Activated T-helper 1 cell treated with anti-CD3 and anti-CD28 coated beads, Interleukin-12 subunit alpha, Interleukin-12 subunit beta, Interleukin-2, Interleukin-4 antibody, amounts not matched to agents 30 ng/mL and 10 ng/mL and 1 ng/mL, durations not matched to agents 14 hours and 24 hours and 36 hours (primary cell): ENCODE data around the gene CD63. TPM values are rescaled to one million over a fixed set of nuclear protein-coding genes. Genes with fewer than 3 reads are reported as not detected.

Experiments used
- DNase-seq: peaks from one replicate; pipeline ENCODE4 v3.0.0; 2021; ENCODE audit warnings: low spot score
- H3K27ac Mint-ChIP-seq: one replicate; pipeline ENCODE4 v1.8.0; 2021; ENCODE audit warnings: mild to moderate bottlenecking, mixed read lengths
- H3K27me3 Mint-ChIP-seq: one replicate; pipeline ENCODE4 v1.8.0; 2022; ENCODE audit warnings: mild to moderate bottlenecking, moderate library complexity, mixed read lengths; ENCODE audit not compliant: insufficient read depth
- H3K36me3 Mint-ChIP-seq: one replicate; pipeline ENCODE4 v1.8.0; 2021; ENCODE audit warnings: low read depth, mixed read lengths
- H3K4me1 Mint-ChIP-seq: one replicate; pipeline ENCODE4 v1.8.0; 2021; ENCODE audit warnings: low read depth, mixed read lengths
- H3K4me3 Mint-ChIP-seq: one replicate; pipeline ENCODE4 v1.8.0; 2021; ENCODE audit warnings: mild to moderate bottlenecking, moderate library complexity, mixed read lengths
- H3K9me3 Mint-ChIP-seq: one replicate; pipeline ENCODE4 v1.8.0; 2021; ENCODE audit warnings: mixed read lengths
- intact Hi-C: fragments of 100-400 bp; cut with micrococcal nuclease; formaldehyde crosslinking; loops from one replicate; pipeline ENCODE4 v1.15.1; 2024
- total RNA-seq: library from RNA; stranded (reverse); gene quantifications from 2 replicates; pipeline ENCODE4 v1.2.3, GENCODE V29; 2022

The CD63 gene
- total RNA-seq, 1 donor from 2014 or later = 183 TPM

DNA sequence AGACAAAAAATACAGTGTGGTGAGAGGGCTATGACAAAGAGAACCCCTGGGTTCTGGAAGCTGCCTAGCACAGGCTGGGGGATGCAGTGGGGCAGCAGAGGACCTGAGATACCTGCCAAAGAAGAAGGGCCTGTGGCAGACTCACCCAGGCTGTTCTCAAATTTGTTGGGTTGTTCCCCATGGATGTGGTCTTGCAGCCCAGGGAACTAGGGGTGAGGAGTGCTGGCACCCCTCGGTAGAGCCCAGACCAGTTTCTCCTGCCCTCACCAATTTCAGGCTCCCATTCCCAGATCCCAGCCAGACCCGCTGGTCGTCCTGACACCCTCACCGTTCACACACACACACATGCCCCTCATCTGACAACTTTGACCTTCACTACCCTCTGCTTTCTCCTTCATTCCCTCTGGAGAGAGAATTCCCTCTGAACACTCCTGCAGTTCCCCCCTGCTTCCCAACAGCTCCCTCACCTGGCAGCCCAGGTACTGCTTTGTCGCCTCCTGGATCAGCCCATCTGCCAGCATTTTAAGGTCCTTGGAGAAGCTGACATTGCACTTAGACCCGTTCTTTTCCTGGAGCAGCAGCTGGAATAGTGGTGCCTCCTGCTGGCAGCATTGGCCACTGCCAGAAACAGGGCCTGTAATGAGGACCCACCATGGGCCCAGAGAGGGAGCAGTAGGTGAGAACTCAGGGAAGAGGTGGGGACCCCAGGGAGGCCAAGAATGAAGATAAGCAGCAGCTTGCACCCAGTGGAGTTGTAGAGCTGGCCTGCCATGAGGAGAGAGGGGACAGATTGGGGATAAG, 8.2 kb upstream of the CD63 start:
- intact Hi-C loops = loop anchor here (1.0 kb wide), 3 partner anchors 13 to 548 kb away; no protein-coding TSS in a partner anchor
- Mint-ChIP-seq H3K4me1 (peaks cover 35% of the 10 kb centered on the region), H3K27ac (peak overlapping the region; percentile 61), H3K27me3 (peaks cover 3% of the 10 kb centered on the region), H3K36me3 (no peaks in the 10 kb centered on the region), H3K9me3 (no peaks in the 10 kb centered on the region), H3K4me3 (peak overlapping the region; percentile 79)
- DNase-seq = peak; percentile 43

DNA sequence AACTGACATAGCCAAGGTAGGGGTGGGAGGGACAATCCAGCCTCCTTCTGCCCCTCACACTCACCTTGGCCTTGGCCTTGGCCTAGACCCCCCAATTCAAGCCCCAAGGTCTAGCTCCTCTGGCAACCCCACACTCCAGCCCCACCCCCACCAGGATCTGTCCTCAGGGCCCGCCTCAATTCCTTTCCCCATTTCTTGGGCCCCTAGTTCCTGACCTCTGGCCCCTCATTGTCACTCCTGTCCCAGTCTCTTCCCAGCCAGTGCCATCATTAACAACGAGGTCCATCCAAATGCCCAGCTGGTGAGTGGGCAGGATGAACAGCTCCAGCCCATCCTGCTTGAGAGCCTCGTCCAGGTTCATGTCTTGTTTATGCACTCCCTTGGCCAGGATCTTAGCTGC, 7.3 kb upstream of the CD63 start:
- no peak for DNase-seq
- Mint-ChIP-seq H3K27ac (no peak overlapping the region), H3K36me3 (no peaks in the 10 kb centered on the region), H3K4me3 (no peak overlapping the region), H3K9me3 (no peaks in the 10 kb centered on the region), H3K27me3 (no peaks in the 10 kb centered on the region), H3K4me1 (peaks cover 29% of the 10 kb centered on the region)
- intact Hi-C loops = no loop called here

DNA sequence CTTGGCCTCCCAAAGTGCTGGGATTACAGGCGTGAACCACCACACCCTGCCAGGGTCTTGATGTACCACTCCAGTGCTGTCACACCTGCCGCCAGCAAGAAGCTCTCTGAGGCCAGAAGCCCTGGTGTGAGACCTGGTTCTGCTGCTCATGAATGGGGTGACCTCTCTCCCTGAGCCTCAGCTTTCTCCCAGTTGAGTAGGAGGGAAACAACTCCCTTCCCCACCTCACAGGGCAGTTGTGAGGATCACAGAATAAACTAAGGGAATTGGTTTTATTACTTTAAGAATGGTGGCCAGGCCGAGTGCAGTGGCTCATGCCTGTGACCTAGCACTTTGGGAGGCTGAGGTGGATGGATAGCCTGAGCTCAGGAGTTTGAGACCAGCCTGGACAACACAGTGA, 5.8 kb upstream of the CD63 start:
- Mint-ChIP-seq H3K36me3 (no peaks in the 10 kb centered on the region), H3K4me1 (peaks cover 37% of the 10 kb centered on the region), H3K27me3 (no peaks in the 10 kb centered on the region), H3K9me3 (no peaks in the 10 kb centered on the region), H3K27ac (no peak overlapping the region), H3K4me3 (no peak overlapping the region)
- intact Hi-C loops = no loop called here
- DNase-seq = no peak

DNA sequence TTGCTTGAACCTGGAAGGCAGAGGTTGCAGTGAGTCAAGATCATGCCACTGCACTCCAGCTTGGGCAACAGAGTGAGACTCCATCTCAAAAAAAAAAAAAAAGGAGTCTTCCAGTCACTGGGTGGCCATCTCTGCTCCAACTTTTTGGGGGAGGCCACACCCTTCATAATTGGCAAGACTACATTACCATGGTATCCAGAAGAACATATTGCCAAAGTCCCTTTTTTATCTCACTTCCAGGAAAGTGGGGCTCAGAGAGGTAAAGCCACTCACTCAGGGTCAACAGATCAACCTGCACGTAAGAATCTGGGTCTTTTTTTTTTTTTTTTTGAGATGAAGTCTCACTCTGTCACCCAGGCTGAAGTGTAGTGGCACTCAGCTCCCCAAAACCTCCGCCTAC, 5.0 kb upstream of the CD63 start:
- Mint-ChIP-seq H3K27me3 (no peaks in the 10 kb centered on the region), H3K4me1 (peaks cover 40% of the 10 kb centered on the region), H3K9me3 (no peaks in the 10 kb centered on the region), H3K36me3 (no peaks in the 10 kb centered on the region), H3K27ac (no peak overlapping the region), H3K4me3 (no peak overlapping the region)
- no peak for DNase-seq
- intact Hi-C loops = no loop called here

DNA sequence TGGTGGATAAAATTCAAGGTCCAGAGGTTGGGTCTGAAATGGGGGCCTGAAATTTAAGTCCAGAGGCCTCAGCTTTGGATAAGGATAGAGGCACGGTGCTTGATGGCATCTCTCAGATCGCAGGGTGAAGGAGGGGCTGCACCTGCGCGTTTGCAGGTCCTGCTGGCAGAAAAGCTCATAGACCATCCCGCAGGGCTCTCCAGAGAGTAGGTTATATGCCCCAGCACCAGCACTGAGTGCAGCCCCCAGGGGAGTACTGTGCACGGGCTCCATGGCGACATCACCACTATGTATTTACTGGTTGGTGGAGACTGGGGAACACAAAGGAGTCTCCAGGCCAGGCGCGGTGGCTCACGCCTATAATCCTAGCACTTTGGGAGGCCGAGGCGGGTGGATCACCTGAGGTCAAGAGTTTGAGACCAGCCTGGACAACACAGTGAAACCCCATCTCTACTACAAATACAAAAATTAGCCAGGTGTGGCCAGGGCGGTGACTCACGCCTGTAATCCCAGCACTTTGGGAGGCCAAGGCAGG, 4.3 kb upstream of the CD63 start:
- no peaks in the 10 kb centered on the region for H3K27me3 Mint-ChIP-seq
- no peak for DNase-seq
- no peaks in the 10 kb centered on the region for H3K9me3 Mint-ChIP-seq
- no peak overlapping the region for H3K27ac Mint-ChIP-seq
- H3K4me1 Mint-ChIP-seq = peaks cover 36% of the 10 kb centered on the region
- H3K36me3 Mint-ChIP-seq = no peaks in the 10 kb centered on the region
- intact Hi-C loops = no loop called here
- H3K4me3 Mint-ChIP-seq = no peak overlapping the region

DNA sequence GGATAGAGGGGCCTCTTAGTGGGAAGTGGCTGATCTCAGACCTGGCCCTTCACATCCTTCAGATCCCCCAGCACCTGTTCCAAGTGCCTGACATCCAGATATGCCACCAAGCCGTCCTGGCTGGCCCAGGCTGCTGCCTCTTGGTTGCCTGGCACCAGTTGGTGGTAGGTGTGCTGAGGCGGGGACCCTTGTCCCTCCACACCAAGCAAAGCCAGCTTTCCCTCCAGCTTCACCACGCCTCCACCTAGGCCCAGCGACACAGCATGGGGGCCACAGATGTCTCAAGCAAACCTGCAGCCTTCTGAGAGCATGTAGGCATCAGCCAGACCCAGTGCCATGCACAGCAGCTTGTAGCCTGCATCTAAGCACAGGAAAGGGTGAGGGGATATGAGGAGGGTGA, 3.5 kb upstream of the CD63 start:
- no peak overlapping the region for H3K27ac Mint-ChIP-seq
- intact Hi-C loops = no loop called here
- DNase-seq = no peak
- H3K36me3 Mint-ChIP-seq = peaks cover 4% of the 10 kb centered on the region
- peaks cover 33% of the 10 kb centered on the region for H3K4me1 Mint-ChIP-seq
- no peak overlapping the region for H3K4me3 Mint-ChIP-seq
- H3K27me3 Mint-ChIP-seq = no peaks in the 10 kb centered on the region
- no peaks in the 10 kb centered on the region for H3K9me3 Mint-ChIP-seq

DNA sequence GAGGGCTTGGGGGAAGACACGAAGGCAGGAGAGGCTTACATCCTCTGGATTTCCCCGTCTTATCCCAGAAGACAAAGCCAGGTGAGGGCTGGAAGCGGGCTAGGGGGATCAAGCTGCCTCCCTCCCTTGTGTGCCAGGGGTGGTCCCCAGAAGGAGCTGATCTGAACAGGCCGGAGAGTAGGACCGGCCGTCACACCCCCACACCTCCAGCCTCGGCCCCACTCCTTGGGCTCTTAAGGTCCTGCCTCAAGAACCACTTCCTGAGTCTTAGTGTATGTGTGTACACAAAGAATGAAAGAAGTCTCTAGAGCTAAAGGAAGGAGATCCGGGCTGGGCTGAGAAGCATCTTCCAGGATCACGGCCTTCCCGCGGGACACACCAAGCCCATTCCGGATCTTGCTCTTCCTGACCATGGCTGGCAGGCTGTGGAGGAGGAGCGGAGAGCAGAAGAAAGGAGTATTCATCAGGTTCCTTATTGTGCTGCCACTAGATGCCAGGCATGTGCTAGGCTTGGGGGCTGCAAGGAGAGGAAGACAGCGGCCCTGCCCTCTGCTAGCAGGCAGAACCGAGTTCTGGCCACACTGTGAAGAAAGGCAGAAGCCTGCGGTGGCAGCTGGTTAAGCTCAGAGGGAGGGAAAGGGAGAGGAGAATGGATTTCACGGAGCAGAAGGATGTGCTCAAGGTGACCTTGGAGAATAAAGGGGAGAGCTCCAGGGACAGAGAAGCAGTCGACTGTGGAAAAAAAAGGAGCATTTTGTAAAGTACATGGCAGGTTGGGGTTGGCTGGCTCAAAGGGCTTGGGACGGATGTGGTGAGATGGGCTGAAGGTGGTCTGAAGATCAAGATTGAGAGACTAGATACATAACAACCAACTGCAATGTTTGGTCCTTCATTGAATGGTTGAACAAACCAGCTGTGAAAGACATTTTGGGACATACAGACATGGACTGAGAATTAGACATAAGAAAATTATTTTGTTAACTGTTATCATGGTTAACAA, 1.3 kb upstream of the CD63 start:
- Mint-ChIP-seq H3K9me3 (no peaks in the 10 kb centered on the region), H3K36me3 (peaks cover 17% of the 10 kb centered on the region), H3K27me3 (peaks cover 1% of the 10 kb centered on the region), H3K27ac (peak overlapping the region; percentile 96), H3K4me3 (peak overlapping the region; percentile 90), H3K4me1 (peaks cover 40% of the 10 kb centered on the region)
- no peak for DNase-seq
- intact Hi-C loops = loop anchor here (1.0 to 2.0 kb wide), 5 partner anchors 8 to 199 kb away; partner anchors contain the start of genes BLOC1S1, GDF11 and SARNP

DNA sequence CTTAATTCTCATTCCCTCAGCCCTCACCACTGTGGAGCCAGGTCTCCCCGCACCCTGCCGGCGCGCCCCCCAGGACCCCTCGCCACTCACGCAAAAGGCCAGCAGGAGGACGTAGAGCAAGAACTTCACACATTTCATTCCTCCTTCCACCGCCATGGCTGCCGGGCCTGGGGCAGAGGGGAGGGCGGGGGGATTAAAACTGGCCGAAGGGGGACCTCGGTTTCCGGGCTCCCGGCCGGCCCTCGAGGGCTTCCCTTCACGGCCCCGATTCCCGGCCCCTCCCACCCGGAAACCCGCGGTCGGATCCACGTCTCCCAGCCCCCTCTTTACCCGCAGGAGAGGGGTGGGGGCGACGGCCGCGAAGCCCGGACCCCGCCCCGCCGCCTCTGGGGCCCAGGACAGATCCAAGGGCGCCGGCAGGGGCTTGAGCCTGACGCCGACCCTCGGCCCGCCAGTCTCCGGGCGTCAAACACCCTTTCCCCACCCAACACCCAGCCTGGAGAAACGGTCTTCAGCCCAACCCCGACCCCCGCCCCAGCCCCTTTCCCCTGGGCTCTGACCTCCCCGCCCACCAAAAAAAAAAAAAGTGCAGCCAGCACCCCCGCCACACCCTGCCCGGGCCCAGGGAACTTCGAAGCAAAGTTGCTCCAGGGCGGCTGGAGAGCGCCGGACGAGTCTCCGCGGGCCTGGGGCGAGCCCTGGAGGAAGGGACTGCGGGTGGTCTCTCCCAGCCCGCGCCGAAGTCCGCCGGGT, 447 bp downstream of the CD63 start:
- H3K27me3 Mint-ChIP-seq = peaks cover 1% of the 10 kb centered on the region

DNA sequence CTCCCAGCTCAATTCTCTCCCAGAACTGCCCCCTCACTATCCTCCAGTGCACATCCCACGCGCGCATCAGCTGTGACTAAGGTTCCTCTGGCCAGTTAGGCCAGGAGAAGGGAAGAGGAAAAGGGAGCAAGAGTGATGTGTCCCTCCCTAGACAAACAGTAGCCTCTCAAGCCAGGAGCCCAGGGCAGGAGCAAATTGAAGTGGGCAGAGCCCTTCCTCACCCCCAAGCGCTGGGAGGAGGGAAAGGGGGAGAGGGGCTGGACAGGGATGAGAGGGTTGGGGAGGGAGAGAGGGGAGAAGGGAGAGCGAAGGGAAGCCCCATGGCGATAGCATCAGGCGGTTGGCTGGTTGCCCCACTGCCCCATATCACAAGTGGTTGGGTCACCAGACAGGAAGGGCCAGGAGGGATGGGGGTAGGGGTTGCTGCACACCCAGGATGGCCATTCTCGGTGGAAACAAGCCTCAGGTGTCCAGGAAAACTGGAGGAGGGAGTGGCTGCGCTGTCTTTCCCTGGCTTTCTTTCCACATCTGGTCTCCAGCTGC, 1.1 kb downstream of the CD63 start:
- peak overlapping the region; percentile 69 for H3K27ac Mint-ChIP-seq
- DNase-seq = no peak
- intact Hi-C loops = loop anchor here (2.0 kb wide), 2 partner anchors 15 to 89 kb away; partner anchors contain the start of genes GDF11 and SARNP
- no peaks in the 10 kb centered on the region for H3K9me3 Mint-ChIP-seq
- H3K4me1 Mint-ChIP-seq = peaks cover 48% of the 10 kb centered on the region
- peaks cover 22% of the 10 kb centered on the region for H3K36me3 Mint-ChIP-seq
- H3K4me3 Mint-ChIP-seq = peak overlapping the region; percentile 81
- peaks cover 1% of the 10 kb centered on the region for H3K27me3 Mint-ChIP-seq

More for the DNA sequence above, 447 bp downstream of the CD63 start:
- Mint-ChIP-seq H3K4me3 (peak overlapping the region; percentile 81), H3K36me3 (peaks cover 22% of the 10 kb centered on the region), H3K9me3 (no peaks in the 10 kb centered on the region), H3K4me1 (peaks cover 48% of the 10 kb centered on the region), H3K27ac (peak overlapping the region; percentile 69)
- intact Hi-C loops = loop anchor here (2.0 kb wide), 2 partner anchors 14 to 88 kb away; partner anchors contain the start of genes GDF11 and SARNP
- DNase-seq = no peak

DNA sequence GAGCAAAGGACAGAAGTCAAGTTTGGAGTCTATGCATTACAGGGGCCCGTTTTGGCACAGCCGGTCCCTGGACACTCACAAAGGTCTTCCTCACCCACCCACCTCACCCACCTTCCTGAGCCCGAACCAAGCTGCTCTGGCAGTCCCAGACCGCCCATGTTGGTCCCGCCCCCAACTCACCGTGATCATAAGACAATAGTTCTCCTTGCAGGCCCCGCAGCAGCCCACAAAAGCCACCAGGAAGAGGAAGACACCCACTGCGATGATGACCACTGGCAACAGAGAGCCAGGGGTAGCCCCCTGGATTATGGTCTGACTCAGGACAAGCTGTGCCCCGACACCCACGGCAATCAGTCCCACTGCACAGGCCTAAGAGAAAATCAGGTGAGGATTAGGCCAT, 1.8 kb downstream of the CD63 start:
- Mint-ChIP-seq H3K9me3 (no peaks in the 10 kb centered on the region), H3K4me1 (peaks cover 48% of the 10 kb centered on the region), H3K36me3 (peaks cover 22% of the 10 kb centered on the region), H3K4me3 (peak overlapping the region; percentile 81), H3K27me3 (peaks cover 1% of the 10 kb centered on the region), H3K27ac (no peak overlapping the region)
- no peak for DNase-seq
- intact Hi-C loops = no loop called here

DNA sequence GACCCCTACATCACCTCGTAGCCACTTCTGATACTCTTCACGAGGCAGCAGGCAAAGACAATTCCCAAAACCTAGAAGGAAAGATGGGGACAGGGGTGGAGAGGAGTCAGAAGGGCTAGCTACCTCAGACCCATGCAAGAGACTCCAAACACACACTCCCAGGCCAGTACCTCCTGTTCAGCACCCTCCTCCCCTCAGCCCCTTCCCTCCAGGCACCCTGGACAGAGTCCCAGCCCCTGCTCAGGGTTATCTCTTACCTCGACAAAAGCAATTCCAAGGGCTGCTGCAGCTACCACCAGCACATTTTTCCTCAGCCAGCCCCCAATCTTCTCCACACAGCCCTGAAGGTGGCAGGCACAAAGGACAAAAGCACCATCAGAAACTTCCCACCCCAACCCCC, 3.3 kb downstream of the CD63 start:
- Mint-ChIP-seq H3K4me3 (peak overlapping the region; percentile 47), H3K4me1 (peaks cover 44% of the 10 kb centered on the region), H3K27me3 (peaks cover 1% of the 10 kb centered on the region), H3K9me3 (no peaks in the 10 kb centered on the region), H3K36me3 (peaks cover 22% of the 10 kb centered on the region), H3K27ac (no peak overlapping the region)
- intact Hi-C loops = no loop called here
- DNase-seq = no peak

DNA sequence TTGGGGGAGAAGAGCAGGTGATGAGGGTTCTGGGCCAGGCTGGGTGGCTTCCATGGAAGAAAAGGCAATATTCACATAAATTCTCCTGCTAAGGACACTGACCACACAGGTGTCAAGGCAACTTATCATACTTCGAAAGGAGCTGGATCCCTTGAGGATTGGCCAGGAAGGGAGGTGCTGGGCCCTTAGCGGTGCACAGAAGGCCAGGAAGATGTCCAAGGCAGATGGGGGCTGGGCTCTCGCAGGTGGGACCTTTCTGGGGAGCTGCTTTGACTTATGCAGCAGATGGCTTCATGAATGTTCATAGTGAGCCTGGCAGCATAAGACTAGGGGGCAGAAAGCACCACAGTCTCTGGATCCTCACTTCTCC, 3.9 kb downstream of the CD63 start:
- Mint-ChIP-seq H3K27me3 (peaks cover 1% of the 10 kb centered on the region), H3K27ac (no peak overlapping the region), H3K9me3 (no peaks in the 10 kb centered on the region), H3K4me3 (peak overlapping the region; percentile 54), H3K36me3 (peaks cover 22% of the 10 kb centered on the region), H3K4me1 (peaks cover 38% of the 10 kb centered on the region)
- DNase-seq = no peak
- intact Hi-C loops = loop anchor here (1.0 kb wide), 1 partner anchor 12 kb away; no protein-coding TSS in a partner anchor
